ENCODE data around the gene CFAP74. TPM values are rescaled to one million over a fixed set of nuclear protein-coding genes. Genes with fewer than 3 reads are reported as not detected.

Gene CFAP74
- total and polyA plus RNA-seq, 2 of the 13 experiments (the other 11 are each of a cell fraction or from before 2014, with no cell fraction given) = 0.27 to 0.62 TPM

DNA sequence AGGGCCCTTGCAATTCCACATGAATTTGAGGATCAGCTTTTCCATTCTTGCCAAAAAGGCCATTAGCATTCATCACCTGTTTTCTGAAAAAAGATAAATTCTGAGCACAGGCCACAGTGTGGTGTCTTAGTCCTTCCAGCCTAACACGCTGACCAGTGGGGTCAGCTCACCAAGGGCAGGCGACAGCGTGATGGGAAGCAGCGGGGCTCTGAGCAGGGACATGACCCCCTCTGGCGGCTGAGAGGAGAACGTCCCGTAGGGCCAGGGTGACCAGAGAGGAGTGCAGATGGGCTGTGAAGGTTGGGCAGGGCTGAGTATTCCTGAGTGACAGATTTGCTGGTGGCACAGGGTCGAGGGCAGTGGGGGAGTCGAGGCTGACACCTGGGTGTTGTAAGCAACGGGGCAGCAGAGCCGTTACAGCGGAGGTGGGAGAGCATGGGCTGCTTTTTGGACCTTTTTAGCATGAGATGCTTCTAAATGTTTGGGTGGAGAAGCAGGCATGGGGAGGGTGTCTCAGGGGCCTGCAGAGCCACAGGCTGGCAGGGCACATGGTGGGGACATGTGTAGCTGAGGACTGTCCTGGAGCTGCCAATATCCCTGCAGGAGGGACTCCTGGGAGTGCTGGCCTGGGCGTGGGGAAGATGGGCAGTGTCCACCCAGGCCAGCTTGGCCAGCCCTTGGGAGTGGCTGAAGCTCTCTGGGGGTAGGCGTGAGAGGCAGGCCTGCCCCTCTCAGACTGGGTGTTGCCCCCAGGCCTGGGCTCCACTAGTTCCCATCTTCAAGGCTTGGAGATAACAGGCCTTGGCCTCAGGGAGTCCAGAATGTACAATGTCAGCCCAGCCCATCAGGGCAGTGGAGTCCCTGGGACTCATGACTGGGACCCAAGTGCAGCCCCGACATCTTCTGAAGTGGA is 97.1 kb downstream of the CFAP74 start (continued):
- no peak for TF ChIP-seq MED8 (CRISPR knock-in tag; IDR thresholded peaks at IDR 0.05; ENCODE audit: insufficient replicate concordance)
- peak; percentile 68; the same call in 1 of the 2 replicates for TF ChIP-seq MYC (CRISPR knock-in tag; IDR thresholded peaks at IDR 0.05; ENCODE audit: borderline replicate concordance)
- TF ChIP-seq SOX13 (IDR thresholded peaks at IDR 0.05) = no peak
- TF ChIP-seq SOX13 (CRISPR knock-in tag; conservative IDR thresholded peaks at IDR 0.05 in 1 of 2, IDR thresholded peaks at IDR 0.05 in 1 of 2) = peak in 1 of 2 experiments; percentile 48; a peak in 1 of 4 replicates
- no peak for TF ChIP-seq ZNF629 (CRISPR knock-in tag; conservative IDR thresholded peaks at IDR 0.05)
- TF ChIP-seq, protein P1, sequence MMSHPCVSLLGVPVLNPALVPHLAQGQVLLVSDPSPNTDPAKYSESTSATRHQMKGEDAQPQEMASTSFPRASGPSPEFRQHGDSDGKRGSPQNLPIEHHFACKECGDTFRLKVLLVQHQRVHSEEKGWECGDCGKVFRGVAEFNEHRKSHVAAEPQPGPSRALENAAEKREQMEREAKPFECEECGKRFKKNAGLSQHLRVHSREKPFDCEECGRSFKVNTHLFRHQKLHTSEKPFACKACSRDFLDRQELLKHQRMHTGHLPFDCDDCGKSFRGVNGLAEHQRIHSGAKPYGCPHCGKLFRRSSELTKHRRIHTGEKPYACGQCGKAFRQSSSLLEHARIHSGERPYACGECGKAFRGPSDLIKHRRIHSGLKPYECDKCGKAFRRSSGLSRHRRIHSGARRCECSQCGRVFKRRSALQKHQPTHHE (CRISPR knock-in tag; IDR thresholded peaks at IDR 0.05; ENCODE audit: borderline replicate concordance) = no peak
- TF ChIP-seq SRF (IDR thresholded peaks at IDR 0.05; ENCODE audit: low read depth, low read length) = no peak
- TF ChIP-seq ZNF878 (CRISPR knock-in tag; IDR thresholded peaks at IDR 0.05) = no peak
- no peak for TF ChIP-seq ZNF496 (CRISPR knock-in tag; IDR thresholded peaks at IDR 0.05; ENCODE audit: insufficient replicate concordance)
- TF ChIP-seq, protein P2, sequence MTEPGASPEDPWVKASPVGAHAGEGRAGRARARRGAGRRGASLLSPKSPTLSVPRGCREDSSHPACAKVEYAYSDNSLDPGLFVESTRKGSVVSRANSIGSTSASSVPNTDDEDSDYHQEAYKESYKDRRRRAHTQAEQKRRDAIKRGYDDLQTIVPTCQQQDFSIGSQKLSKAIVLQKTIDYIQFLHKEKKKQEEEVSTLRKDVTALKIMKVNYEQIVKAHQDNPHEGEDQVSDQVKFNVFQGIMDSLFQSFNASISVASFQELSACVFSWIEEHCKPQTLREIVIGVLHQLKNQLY (CRISPR knock-in tag; IDR thresholded peaks at IDR 0.05) = 0 out of 2 replicates have a peak, but pooled peaks have one; percentile 54
- TF ChIP-seq, protein P3, sequence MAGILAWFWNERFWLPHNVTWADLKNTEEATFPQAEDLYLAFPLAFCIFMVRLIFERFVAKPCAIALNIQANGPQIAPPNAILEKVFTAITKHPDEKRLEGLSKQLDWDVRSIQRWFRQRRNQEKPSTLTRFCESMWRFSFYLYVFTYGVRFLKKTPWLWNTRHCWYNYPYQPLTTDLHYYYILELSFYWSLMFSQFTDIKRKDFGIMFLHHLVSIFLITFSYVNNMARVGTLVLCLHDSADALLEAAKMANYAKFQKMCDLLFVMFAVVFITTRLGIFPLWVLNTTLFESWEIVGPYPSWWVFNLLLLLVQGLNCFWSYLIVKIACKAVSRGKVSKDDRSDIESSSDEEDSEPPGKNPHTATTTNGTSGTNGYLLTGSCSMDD (CRISPR knock-in tag; IDR thresholded peaks at IDR 0.05) = no peak
- TF ChIP-seq ZNF124 (CRISPR knock-in tag; IDR thresholded peaks at IDR 0.05) = no peak; the same call in 1 of the 2 replicates
- no peak for TF ChIP-seq ZFP36 (IDR thresholded peaks at IDR 0.05; ENCODE audit: borderline replicate concordance, low read depth, low read length, partially characterized antibody)
- no peak for TF ChIP-seq POLR2A (IDR thresholded peaks at IDR 0.05; ENCODE audit: insufficient read depth in 1 of 2, low read depth in 2 of 2, low read length in 2 of 2)
- TF ChIP-seq, protein P4, sequence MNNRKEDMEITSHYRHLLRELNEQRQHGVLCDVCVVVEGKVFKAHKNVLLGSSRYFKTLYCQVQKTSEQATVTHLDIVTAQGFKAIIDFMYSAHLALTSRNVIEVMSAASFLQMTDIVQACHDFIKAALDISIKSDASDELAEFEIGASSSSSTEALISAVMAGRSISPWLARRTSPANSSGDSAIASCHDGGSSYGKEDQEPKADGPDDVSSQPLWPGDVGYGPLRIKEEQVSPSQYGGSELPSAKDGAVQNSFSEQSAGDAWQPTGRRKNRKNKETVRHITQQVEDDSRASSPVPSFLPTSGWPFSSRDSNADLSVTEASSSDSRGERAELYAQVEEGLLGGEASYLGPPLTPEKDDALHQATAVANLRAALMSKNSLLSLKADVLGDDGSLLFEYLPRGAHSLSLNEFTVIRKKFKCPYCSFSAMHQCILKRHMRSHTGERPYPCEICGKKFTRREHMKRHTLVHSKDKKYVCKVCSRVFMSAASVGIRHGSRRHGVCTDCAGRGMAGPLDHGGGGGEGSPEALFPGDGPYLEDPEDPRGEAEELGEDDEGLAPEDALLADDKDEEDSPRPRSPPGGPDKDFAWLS (CRISPR knock-in tag; IDR thresholded peaks at IDR 0.05; ENCODE audit: borderline replicate concordance) = no peak
- no peak for TF ChIP-seq TCF7 (IDR thresholded peaks at IDR 0.05; ENCODE audit: low read depth)
- TF ChIP-seq ZFY (CRISPR knock-in tag; IDR thresholded peaks at IDR 0.05) = peak; percentile 52
- peak; percentile 68; the same call in 1 of the 2 replicates for TF ChIP-seq ZNF350 (CRISPR knock-in tag; IDR thresholded peaks at IDR 0.05; ENCODE audit: borderline replicate concordance, low read depth)
- TF ChIP-seq ZNF775 (CRISPR knock-in tag; IDR thresholded peaks at IDR 0.05; ENCODE audit: borderline replicate concordance) = no peak
- peak; percentile 60; the same call in 1 of the 2 replicates for TF ChIP-seq GATAD1 (CRISPR knock-in tag; IDR thresholded peaks at IDR 0.05)
- no peak for TF ChIP-seq ZNF329 (CRISPR knock-in tag; IDR thresholded peaks at IDR 0.05; ENCODE audit: low read depth)
- no peak for TF ChIP-seq POLR2G (IDR thresholded peaks at IDR 0.05; ENCODE audit: low read depth, low read length)
- no peak for TF ChIP-seq MZF1 (CRISPR knock-in tag; IDR thresholded peaks at IDR 0.05; ENCODE audit: borderline replicate concordance)
- TF ChIP-seq, protein P5, sequence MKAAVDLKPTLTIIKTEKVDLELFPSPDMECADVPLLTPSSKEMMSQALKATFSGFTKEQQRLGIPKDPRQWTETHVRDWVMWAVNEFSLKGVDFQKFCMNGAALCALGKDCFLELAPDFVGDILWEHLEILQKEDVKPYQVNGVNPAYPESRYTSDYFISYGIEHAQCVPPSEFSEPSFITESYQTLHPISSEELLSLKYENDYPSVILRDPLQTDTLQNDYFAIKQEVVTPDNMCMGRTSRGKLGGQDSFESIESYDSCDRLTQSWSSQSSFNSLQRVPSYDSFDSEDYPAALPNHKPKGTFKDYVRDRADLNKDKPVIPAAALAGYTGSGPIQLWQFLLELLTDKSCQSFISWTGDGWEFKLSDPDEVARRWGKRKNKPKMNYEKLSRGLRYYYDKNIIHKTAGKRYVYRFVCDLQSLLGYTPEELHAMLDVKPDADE (CRISPR knock-in tag; IDR thresholded peaks at IDR 0.05) = no peak

Measured in HepG2 (cell line).